Right ventricle myocardium superior (tissue), 1 donor: Measurements from ENCODE around the gene GPR153. TPM values are rescaled to one million over a fixed set of nuclear protein-coding genes. Genes with fewer than 3 reads are reported as not detected.

Experiments
- ATAC-seq: fragments of 200-7000 bp; cut with Tn5 transposase; one replicate; pipeline ENCODE4 v1.9.1; 2020; ENCODE audit warnings: mild to moderate bottlenecking; ENCODE audit not compliant: poor library complexity
- DNase-seq: peaks from one replicate; pipeline ENCODE4 v3.0.0-alpha.2; 2020
- intact Hi-C: fragments of 100-400 bp; cut with DNase I; formaldehyde crosslinking; loops from one replicate; pipeline ENCODE4 v1.11.2; 2022
- total RNA-seq: library from RNA; stranded (reverse); fragmentation: NEBNext Ultra II Directional; extraction: Animal tissue kit (Norgen Biotek cat#: 25700); gene quantifications from one replicate; pipeline ENCODE4 v1.2.1, GENCODE V29; 2021
- donor health status: DM: no; HTN: yes; CAD: no; lungs with severe emphysema.

GPR153 gene
- total RNA-seq, 1 donor from 2014 or later, result 12.5 TPM

GRCh38 chr1:6272868-6273267, 12.0 kb upstream of the GPR153 start:
- DNase-seq, result no peak
- intact Hi-C loops, result no loop called here

GRCh38 chr1:6272452-6272851, 11.6 kb upstream of the GPR153 start:
- DNase-seq (no peak), ATAC-seq (no peak)
- intact Hi-C loops, result no loop called here

More at GRCh38 chr1:6272868-6273267, 12.0 kb upstream of the GPR153 start:
- ATAC-seq, result no peak

- intact Hi-C loops, result no loop called here
- DNase-seq (no peak), ATAC-seq (no peak)
These were observed 10.7 kb upstream of the GPR153 start for GRCh38 chr1:6271554-6271953.

- DNase-seq, result no peak
- intact Hi-C loops, result no loop called here
- no peak for ATAC-seq
These were observed 10.1 kb upstream of the GPR153 start for GRCh38 chr1:6271006-6271405.

GRCh38 chr1:6270401-6270800, 9.5 kb upstream of the GPR153 start:
- DNase-seq (no peak), ATAC-seq (no peak)
- intact Hi-C loops, result no loop called here

GRCh38 chr1:6269720-6270400, 9.0 kb upstream of the GPR153 start:
- intact Hi-C loops, result no loop called here
- no peak for ATAC-seq

GRCh38 chr1:6269296-6269695, 8.4 kb upstream of the GPR153 start:
- no peak for DNase-seq
- no peak for ATAC-seq
- intact Hi-C loops, result no loop called here

More at GRCh38 chr1:6269720-6270400, 9.0 kb upstream of the GPR153 start:
- DNase-seq, result no peak

- ATAC-seq, result no peak
- DNase-seq, result no peak
- intact Hi-C loops, result no loop called here
These were observed 7.5 kb upstream of the GPR153 start for GRCh38 chr1:6268415-6268814.

GRCh38 chr1:6267686-6268322, 6.9 kb upstream of the GPR153 start:
- DNase-seq (no peak), ATAC-seq (no peak)
- intact Hi-C loops, result no loop called here

- ATAC-seq (no peak), DNase-seq (no peak)
- intact Hi-C loops, result no loop called here
These were observed 5.7 kb upstream of the GPR153 start for GRCh38 chr1:6266641-6267040.

- DNase-seq, result no peak
- intact Hi-C loops, result no loop called here
- no peak for ATAC-seq
These were observed 4.3 kb upstream of the GPR153 start for GRCh38 chr1:6265151-6265550.

GRCh38 chr1:6263716-6264115, 2.8 kb upstream of the GPR153 start:
- DNase-seq (no peak), ATAC-seq (no peak)
- intact Hi-C loops, result no loop called here

- peak; percentile 83 for DNase-seq
- peak; percentile 45 for ATAC-seq
- intact Hi-C loops, result no loop called here
These were observed 1.9 kb upstream of the GPR153 start for GRCh38 chr1:6262555-6263420.

- ATAC-seq (peak; percentile 9), DNase-seq (no peak)
- intact Hi-C loops, result no loop called here
These were observed 707 bp upstream of the GPR153 start for GRCh38 chr1:6261615-6261995.

- intact Hi-C loops, result no loop called here
- ATAC-seq, result peak; percentile 43
- no peak for DNase-seq
These were observed 414 bp downstream of the GPR153 start for GRCh38 chr1:6260433-6260934.

GRCh38 chr1:6259491-6260362, 1.2 kb downstream of the GPR153 start:
- intact Hi-C loops, result no loop called here
- ATAC-seq (peak; percentile 83), DNase-seq (peak; percentile 92)

GRCh38 chr1:6258675-6259074, 2.2 kb downstream of the GPR153 start:
- ATAC-seq (no peak), DNase-seq (no peak)
- intact Hi-C loops, result no loop called here

GRCh38 chr1:6257541-6258069, 3.3 kb downstream of the GPR153 start:
- intact Hi-C loops, result no loop called here
- no peak for DNase-seq
- ATAC-seq, result no peak
